Liver (tissue), 9 donors: ENCODE results near the gene KLHL34. TPM values are rescaled to one million over a fixed set of nuclear protein-coding genes. Genes with fewer than 3 reads are reported as not detected.

Experiments
- DNase-seq: peaks from one replicate; pipeline ENCODE4 v3.0.0-alpha.2; 2017; ENCODE audit warnings: low spot score
- H3K27ac ChIP-seq, 2 donors: one replicate each; pipeline ENCODE4 v1.7.0; 2013; ENCODE audit warnings: inconsistent platforms in 2 of 2, low read length in 2 of 2, control low read depth in 1 of 2, low read depth in 1 of 2, mild to moderate bottlenecking in 1 of 2
- H3K27me3 ChIP-seq, 4 donors: one replicate each; pipeline versions ENCODE4 v1.6.1 to v1.7.0; 2013; ENCODE audit warnings: low read length in 3 of 4, inconsistent platforms in 1 of 4, mild to moderate bottlenecking in 1 of 4, moderate library complexity in 1 of 4; ENCODE audit not compliant: control insufficient read depth in 4 of 4, insufficient read depth in 4 of 4
- H3K36me3 ChIP-seq, 4 donors: one replicate each; pipeline versions ENCODE4 v1.6.1 to v1.7.0; 2013; ENCODE audit warnings: low read length in 3 of 4, mild to moderate bottlenecking in 3 of 4, low read depth in 1 of 4, moderate library complexity in 1 of 4; ENCODE audit not compliant: control insufficient read depth in 4 of 4, insufficient read depth in 3 of 4
- H3K4me1 ChIP-seq, 4 donors: one replicate each; pipeline versions ENCODE4 v1.6.1 to v1.7.0; 2013; ENCODE audit warnings: low read length in 3 of 4, mild to moderate bottlenecking in 3 of 4, moderate library complexity in 1 of 4; ENCODE audit not compliant: control insufficient read depth in 4 of 4, insufficient read depth in 4 of 4
- H3K4me3 ChIP-seq, 3 donors: one replicate each; pipeline versions ENCODE4 v1.6.1 to v1.7.0; 2013; ENCODE audit warnings: low read length in 3 of 3, control low read depth in 1 of 3, low read depth in 1 of 3, mild to moderate bottlenecking in 1 of 3
- H3K9ac ChIP-seq, 2 donors: one replicate each; pipeline ENCODE4 v1.7.0; 2013; ENCODE audit warnings: low read length in 2 of 2, mild to moderate bottlenecking in 2 of 2, moderate library complexity in 2 of 2, control low read depth in 1 of 2, low read depth in 1 of 2
- H3K9me3 ChIP-seq, 4 donors: one replicate each; pipeline versions ENCODE4 v1.6.1 to v1.7.0; 2013; ENCODE audit warnings: low read length in 3 of 4; ENCODE audit not compliant: control insufficient read depth in 4 of 4
- EGR1 ChIP-seq, 2 donors: IDR thresholded peaks; 2 replicates each; pipeline ENCODE4 v1.6.1; 2016 to 2018; ENCODE audit warnings: antibody characterized with exemption in 2 of 2, low read depth in 2 of 2
- FOXA1 ChIP-seq: IDR thresholded peaks from 2 replicates; pipeline ENCODE4 v1.6.1; 2016; ENCODE audit warnings: antibody characterized with exemption
- FOXA2 ChIP-seq: IDR thresholded peaks from 2 replicates; pipeline ENCODE4 v1.6.1; 2016; ENCODE audit warnings: antibody characterized with exemption
- GABPA ChIP-seq, 2 donors: IDR thresholded peaks in 1 of 2; conservative IDR thresholded peaks in 1 of 2; 2 replicates each; pipeline ENCODE4 v1.6.1; 2016; ENCODE audit warnings: antibody characterized with exemption in 2 of 2, mild to moderate bottlenecking in 1 of 2, moderate library complexity in 1 of 2
- HNF4G ChIP-seq: IDR thresholded peaks from 2 replicates; pipeline ENCODE4 v1.6.1; 2016; ENCODE audit warnings: antibody characterized with exemption
- JUND ChIP-seq, 2 donors: IDR thresholded peaks; 2 replicates each; pipeline ENCODE4 v1.6.1; 2016; ENCODE audit warnings: antibody characterized with exemption in 2 of 2
- NR2F2 ChIP-seq: IDR thresholded peaks from 2 replicates; pipeline ENCODE4 v1.6.1; 2016; ENCODE audit warnings: antibody characterized with exemption
- RAD21 ChIP-seq, 2 donors: IDR thresholded peaks; 2 replicates each; pipeline ENCODE4 v1.6.1; 2016; ENCODE audit warnings: antibody characterized with exemption in 2 of 2, mild to moderate bottlenecking in 2 of 2
- RXRA ChIP-seq, 2 donors: IDR thresholded peaks; 2 replicates each; pipeline ENCODE4 v1.6.1; 2017 to 2018; ENCODE audit warnings: antibody characterized with exemption in 2 of 2, mild to moderate bottlenecking in 1 of 2
- SP1 ChIP-seq: IDR thresholded peaks from 2 replicates; pipeline ENCODE4 v1.6.1; 2018; ENCODE audit warnings: antibody characterized with exemption, mild to moderate bottlenecking
- YY1 ChIP-seq: IDR thresholded peaks from 2 replicates; pipeline ENCODE4 v1.6.1; 2016; ENCODE audit warnings: antibody characterized with exemption, mild to moderate bottlenecking
- WGBS: extraction: QIAGEN DNeasy Blood & Tissue Kit; methylation state at CpG from one replicate; pipeline ENCODE4 v1.1.7; 2013; 5-methylcytosine and 5-hydroxymethylcytosine counted together
- polyA plus RNA-seq, 2 donors: library from polyadenylated mRNA; stranded (reverse) in 1 of 2; unstranded in 1 of 2; fragments of 200-250 nt in 1 of 2; fragments of >200 nt in 1 of 2; fragmentation: Nextera tagmentation in 1 of 2; extraction: Ambion mirVana in 1 of 2; gene quantifications; one replicate each; pipeline versions ENCODE4 v1.2.1 to v1.2.3, GENCODE V29; 2013 to 2015
- total RNA-seq, 2 donors: library from RNA; depleted of rRNA; stranded (reverse); fragments of >200 nt; gene quantifications; one replicate each; pipeline ENCODE4 v1.2.3, GENCODE V29; 2014
- TF ChIP-seq, protein P1 (sequence below): IDR thresholded peaks from 2 replicates; pipeline ENCODE4 v1.6.1; 2016; ENCODE audit warnings: antibody characterized with exemption, mild to moderate bottlenecking
- TF ChIP-seq, protein P2 (sequence below): IDR thresholded peaks from 2 replicates; pipeline ENCODE4 v1.6.1; 2016; ENCODE audit warnings: antibody characterized with exemption
- TF ChIP-seq, protein P3 (sequence below): IDR thresholded peaks from 2 replicates; pipeline ENCODE4 v1.6.1; 2016; ENCODE audit warnings: antibody characterized with exemption
- TF ChIP-seq, protein P4 (sequence below): fragments of 150-350 bp; IDR thresholded peaks from 2 replicates; pipeline ENCODE4 v1.5.1; 2017; ENCODE audit warnings: improper control_type of control experiment, low read depth, low read length; ENCODE audit not compliant: missing input control
- TF ChIP-seq, protein P5 (sequence below): IDR thresholded peaks from 2 replicates; pipeline ENCODE4 v1.6.1; 2016; ENCODE audit warnings: antibody characterized with exemption
- donor health status: healthy.
- donor health status: healthy.
- donor health status: healthy.
- donor health status: healthy.
- donor health status: healthy.

Gene KLHL34
- total and polyA plus RNA-seq, 4 donors: 0.02 to 0.14 (median 0.04) TPM; not detected in 1

DNA sequence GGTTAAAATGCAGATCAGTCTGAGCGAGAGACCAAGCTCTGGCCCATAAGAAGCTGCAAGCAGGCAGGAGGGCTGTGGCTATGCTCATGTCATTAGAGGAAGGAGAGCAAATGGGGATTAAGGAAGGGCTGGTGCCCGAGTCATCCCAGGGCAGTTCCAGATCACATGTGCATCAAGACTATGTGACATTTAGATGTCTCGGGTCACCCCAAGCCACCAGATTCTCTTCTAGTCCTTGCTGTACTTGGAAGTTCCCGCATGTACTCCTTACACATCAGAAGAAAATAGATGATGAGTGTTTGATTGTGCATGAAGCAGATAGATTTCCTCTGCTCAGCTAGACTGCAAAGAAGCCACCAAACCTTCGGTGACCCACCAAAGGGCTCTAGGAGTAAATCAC lies 42.1 kb upstream of the KLHL34 start:
- H3K4me3 ChIP-seq: no peak overlapping the region
- TF ChIP-seq, protein P1, sequence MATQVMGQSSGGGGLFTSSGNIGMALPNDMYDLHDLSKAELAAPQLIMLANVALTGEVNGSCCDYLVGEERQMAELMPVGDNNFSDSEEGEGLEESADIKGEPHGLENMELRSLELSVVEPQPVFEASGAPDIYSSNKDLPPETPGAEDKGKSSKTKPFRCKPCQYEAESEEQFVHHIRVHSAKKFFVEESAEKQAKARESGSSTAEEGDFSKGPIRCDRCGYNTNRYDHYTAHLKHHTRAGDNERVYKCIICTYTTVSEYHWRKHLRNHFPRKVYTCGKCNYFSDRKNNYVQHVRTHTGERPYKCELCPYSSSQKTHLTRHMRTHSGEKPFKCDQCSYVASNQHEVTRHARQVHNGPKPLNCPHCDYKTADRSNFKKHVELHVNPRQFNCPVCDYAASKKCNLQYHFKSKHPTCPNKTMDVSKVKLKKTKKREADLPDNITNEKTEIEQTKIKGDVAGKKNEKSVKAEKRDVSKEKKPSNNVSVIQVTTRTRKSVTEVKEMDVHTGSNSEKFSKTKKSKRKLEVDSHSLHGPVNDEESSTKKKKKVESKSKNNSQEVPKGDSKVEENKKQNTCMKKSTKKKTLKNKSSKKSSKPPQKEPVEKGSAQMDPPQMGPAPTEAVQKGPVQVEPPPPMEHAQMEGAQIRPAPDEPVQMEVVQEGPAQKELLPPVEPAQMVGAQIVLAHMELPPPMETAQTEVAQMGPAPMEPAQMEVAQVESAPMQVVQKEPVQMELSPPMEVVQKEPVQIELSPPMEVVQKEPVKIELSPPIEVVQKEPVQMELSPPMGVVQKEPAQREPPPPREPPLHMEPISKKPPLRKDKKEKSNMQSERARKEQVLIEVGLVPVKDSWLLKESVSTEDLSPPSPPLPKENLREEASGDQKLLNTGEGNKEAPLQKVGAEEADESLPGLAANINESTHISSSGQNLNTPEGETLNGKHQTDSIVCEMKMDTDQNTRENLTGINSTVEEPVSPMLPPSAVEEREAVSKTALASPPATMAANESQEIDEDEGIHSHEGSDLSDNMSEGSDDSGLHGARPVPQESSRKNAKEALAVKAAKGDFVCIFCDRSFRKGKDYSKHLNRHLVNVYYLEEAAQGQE: no peak
- no peak for TF ChIP-seq FOXA1
- no peak for TF ChIP-seq EGR1 (IDR thresholded peaks at IDR 0.05; ENCODE audit: low read depth in 2 of 2)
- no peak for TF ChIP-seq GABPA (IDR thresholded peaks at IDR 0.05 in 1 of 2, conservative IDR thresholded peaks at IDR 0.05 in 1 of 2)
- TF ChIP-seq NR2F2: no peak
- TF ChIP-seq, protein P2, sequence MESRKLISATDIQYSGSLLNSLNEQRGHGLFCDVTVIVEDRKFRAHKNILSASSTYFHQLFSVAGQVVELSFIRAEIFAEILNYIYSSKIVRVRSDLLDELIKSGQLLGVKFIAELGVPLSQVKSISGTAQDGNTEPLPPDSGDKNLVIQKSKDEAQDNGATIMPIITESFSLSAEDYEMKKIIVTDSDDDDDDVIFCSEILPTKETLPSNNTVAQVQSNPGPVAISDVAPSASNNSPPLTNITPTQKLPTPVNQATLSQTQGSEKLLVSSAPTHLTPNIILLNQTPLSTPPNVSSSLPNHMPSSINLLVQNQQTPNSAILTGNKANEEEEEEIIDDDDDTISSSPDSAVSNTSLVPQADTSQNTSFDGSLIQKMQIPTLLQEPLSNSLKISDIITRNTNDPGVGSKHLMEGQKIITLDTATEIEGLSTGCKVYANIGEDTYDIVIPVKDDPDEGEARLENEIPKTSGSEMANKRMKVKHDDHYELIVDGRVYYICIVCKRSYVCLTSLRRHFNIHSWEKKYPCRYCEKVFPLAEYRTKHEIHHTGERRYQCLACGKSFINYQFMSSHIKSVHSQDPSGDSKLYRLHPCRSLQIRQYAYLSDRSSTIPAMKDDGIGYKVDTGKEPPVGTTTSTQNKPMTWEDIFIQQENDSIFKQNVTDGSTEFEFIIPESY: no peak
- TF ChIP-seq, protein P3, sequence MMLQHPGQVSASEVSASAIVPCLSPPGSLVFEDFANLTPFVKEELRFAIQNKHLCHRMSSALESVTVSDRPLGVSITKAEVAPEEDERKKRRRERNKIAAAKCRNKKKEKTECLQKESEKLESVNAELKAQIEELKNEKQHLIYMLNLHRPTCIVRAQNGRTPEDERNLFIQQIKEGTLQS: no peak
- no peak for TF ChIP-seq YY1
- no peak for TF ChIP-seq RXRA (IDR thresholded peaks at IDR 0.05)
- TF ChIP-seq, protein P4, sequence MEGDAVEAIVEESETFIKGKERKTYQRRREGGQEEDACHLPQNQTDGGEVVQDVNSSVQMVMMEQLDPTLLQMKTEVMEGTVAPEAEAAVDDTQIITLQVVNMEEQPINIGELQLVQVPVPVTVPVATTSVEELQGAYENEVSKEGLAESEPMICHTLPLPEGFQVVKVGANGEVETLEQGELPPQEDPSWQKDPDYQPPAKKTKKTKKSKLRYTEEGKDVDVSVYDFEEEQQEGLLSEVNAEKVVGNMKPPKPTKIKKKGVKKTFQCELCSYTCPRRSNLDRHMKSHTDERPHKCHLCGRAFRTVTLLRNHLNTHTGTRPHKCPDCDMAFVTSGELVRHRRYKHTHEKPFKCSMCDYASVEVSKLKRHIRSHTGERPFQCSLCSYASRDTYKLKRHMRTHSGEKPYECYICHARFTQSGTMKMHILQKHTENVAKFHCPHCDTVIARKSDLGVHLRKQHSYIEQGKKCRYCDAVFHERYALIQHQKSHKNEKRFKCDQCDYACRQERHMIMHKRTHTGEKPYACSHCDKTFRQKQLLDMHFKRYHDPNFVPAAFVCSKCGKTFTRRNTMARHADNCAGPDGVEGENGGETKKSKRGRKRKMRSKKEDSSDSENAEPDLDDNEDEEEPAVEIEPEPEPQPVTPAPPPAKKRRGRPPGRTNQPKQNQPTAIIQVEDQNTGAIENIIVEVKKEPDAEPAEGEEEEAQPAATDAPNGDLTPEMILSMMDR: no peak
- H3K36me3 ChIP-seq: no peaks in the 10 kb centered on the region
- H3K9me3 ChIP-seq: no peaks in the 10 kb centered on the region
- no peak overlapping the region for H3K27ac ChIP-seq
- H3K9ac ChIP-seq: no peak overlapping the region
- H3K27me3 ChIP-seq: no peaks in the 10 kb centered on the region
- DNase-seq: no peak
- H3K4me1 ChIP-seq: peaks cover 0 to 11% (median 6%) of the 10 kb centered on the region in 4 donors
- 93% methylated on average over 5 of the region's 5 CpGs for WGBS

DNA sequence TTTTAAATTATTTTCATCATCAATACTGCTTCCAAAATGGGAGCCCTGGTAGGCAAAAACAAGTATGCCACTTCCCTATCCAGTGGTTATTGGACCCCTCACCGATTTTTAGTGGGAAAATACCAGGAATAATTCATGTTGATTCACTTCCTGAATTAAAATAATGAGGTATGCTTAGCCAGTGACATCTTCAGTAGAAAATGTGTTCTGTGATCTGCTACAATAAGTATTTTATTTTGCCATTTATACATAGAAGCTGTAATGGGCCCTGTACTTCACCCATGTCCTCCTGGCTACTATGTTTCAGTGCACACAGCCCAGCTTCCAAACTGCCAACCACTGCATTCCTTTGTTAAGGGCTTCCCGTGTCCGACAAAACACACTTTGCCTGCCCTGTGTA lies 41.0 kb upstream of the KLHL34 start:
- no peaks in the 10 kb centered on the region for H3K9me3 ChIP-seq
- TF ChIP-seq RXRA (IDR thresholded peaks at IDR 0.05) (no peak), HNF4G (no peak), RAD21 (IDR thresholded peaks at IDR 0.05) (no peak), SP1 (no peak), FOXA1 (no peak), JUND (IDR thresholded peaks at IDR 0.05) (no peak), GABPA (IDR thresholded peaks at IDR 0.05 in 1 of 2, conservative IDR thresholded peaks at IDR 0.05 in 1 of 2) (no peak), FOXA2 (no peak)
- TF ChIP-seq, protein P5, sequence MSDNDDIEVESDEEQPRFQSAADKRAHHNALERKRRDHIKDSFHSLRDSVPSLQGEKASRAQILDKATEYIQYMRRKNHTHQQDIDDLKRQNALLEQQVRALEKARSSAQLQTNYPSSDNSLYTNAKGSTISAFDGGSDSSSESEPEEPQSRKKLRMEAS: no peak
- H3K27me3 ChIP-seq: no peaks in the 10 kb centered on the region
- no peak overlapping the region for H3K27ac ChIP-seq
- no peak overlapping the region for H3K9ac ChIP-seq
- peaks cover 0 to 11% (median 6%) of the 10 kb centered on the region in 4 donors for H3K4me1 ChIP-seq
- H3K4me3 ChIP-seq: no peak overlapping the region
- no peak for DNase-seq
- WGBS: 81% methylated on average over 3 of the region's 3 CpGs
- no peaks in the 10 kb centered on the region for H3K36me3 ChIP-seq
